ENCODE data around the gene NBEAL2.
A peak's percentile ranks its signal among the peaks of the same experiment; 100 is the strongest.

The NBEAL2 gene

GRCh38 chr3:46987743-46988401 lies 8.4 kb downstream of the NBEAL2 start:
- no peak for DNase-seq (ENCODE audit: low spot score)

GRCh38 chr3:46988616-46989015 lies 9.2 kb downstream of the NBEAL2 start:
- DNase-seq (ENCODE audit: low spot score), result no peak

GRCh38 chr3:46989146-46989810 lies 9.8 kb downstream of the NBEAL2 start:
- no peak for DNase-seq (ENCODE audit: low spot score)

- no peak for DNase-seq (ENCODE audit: low spot score)
These were observed 11.3 kb downstream of the NBEAL2 start for GRCh38 chr3:46990573-46991374.

GRCh38 chr3:46991406-46992165 lies 12.1 kb downstream of the NBEAL2 start:
- DNase-seq (ENCODE audit: low spot score), result no peak

- no peak for DNase-seq (ENCODE audit: low spot score)
These were observed 12.8 kb downstream of the NBEAL2 start for GRCh38 chr3:46992231-46992630.

GRCh38 chr3:46993292-46993691 lies 13.8 kb downstream of the NBEAL2 start:
- DNase-seq (ENCODE audit: low spot score), result no peak

- DNase-seq (ENCODE audit: low spot score), result no peak
These were observed 14.5 kb downstream of the NBEAL2 start for GRCh38 chr3:46993986-46994385.

- no peak for DNase-seq (ENCODE audit: low spot score)
These were observed 15.6 kb downstream of the NBEAL2 start for GRCh38 chr3:46994801-46995731.

- no peak for DNase-seq (ENCODE audit: low spot score)
These were observed 16.6 kb downstream of the NBEAL2 start for GRCh38 chr3:46995901-46996562.

- no peak for DNase-seq (ENCODE audit: low spot score)
These were observed 17.4 kb downstream of the NBEAL2 start for GRCh38 chr3:46996689-46997452.

GRCh38 chr3:46997453-46998091 lies 18.1 kb downstream of the NBEAL2 start:
- DNase-seq (ENCODE audit: low spot score), result no peak

- DNase-seq (ENCODE audit: low spot score), result peak; percentile 68
These were observed 18.8 kb downstream of the NBEAL2 start for GRCh38 chr3:46998121-46998851.

- no peak for DNase-seq (ENCODE audit: low spot score)
These were observed 19.5 kb downstream of the NBEAL2 start for GRCh38 chr3:46998852-46999515.

GRCh38 chr3:46999516-47000197 lies 20.2 kb downstream of the NBEAL2 start:
- no peak for DNase-seq (ENCODE audit: low spot score)

GRCh38 chr3:47000198-47000815 lies 20.8 kb downstream of the NBEAL2 start:
- peak; percentile 81 for DNase-seq (ENCODE audit: low spot score)

Data from AG08396 (cell line).